Neural cell (in vitro differentiated cells): ENCODE results near the gene CD58. TPM values are rescaled to one million over a fixed set of nuclear protein-coding genes. Genes with fewer than 3 reads are reported as not detected.

ENCODE experiments used
- H2AFZ ChIP-seq: fragments of 200-600, 300-800 bp; sonication (generic), shearing (Covaris generic); 2 replicates; pipeline ENCODE4 v1.6.0; 2014; ENCODE audit warnings: low read depth, mild to moderate bottlenecking, antibody characterized with exemption, low read length, moderate library complexity
- H3F3A ChIP-seq: fragments of 200-600 bp; shearing (Covaris generic); 2 replicates; pipeline ENCODE4 v1.6.1; 2016; ENCODE audit warnings: mild to moderate bottlenecking, moderate library complexity, mixed read lengths, antibody characterized with exemption, low read length; ENCODE audit not compliant: insufficient read depth, poor library complexity, severe bottlenecking
- H3K27ac ChIP-seq: fragments of 200-600, 300-800 bp; sonication (generic), shearing (Covaris generic); 2 replicates; pipeline ENCODE4 v1.5.1; 2014; ENCODE audit warnings: mild to moderate bottlenecking, low read length, moderate library complexity
- H3K27me3 ChIP-seq: fragments of 300-800, 200-600 bp; sonication (generic), shearing (Covaris generic); 2 replicates; pipeline ENCODE4 v1.6.0; 2014; ENCODE audit warnings: mild to moderate bottlenecking, low read depth, low read length, moderate library complexity; ENCODE audit not compliant: insufficient read depth
- H3K36me3 ChIP-seq: fragments of 300-800, 200-600 bp; sonication (generic), shearing (Covaris generic); 2 replicates; pipeline ENCODE4 v1.5.1; 2014; ENCODE audit warnings: mild to moderate bottlenecking, antibody characterized with exemption, low read length, moderate library complexity; ENCODE audit not compliant: insufficient read depth
- H3K4me2 ChIP-seq: fragments of 300-800, 200-600 bp; sonication (generic), shearing (Covaris generic); 2 replicates; pipeline ENCODE4 v1.6.0; 2014; ENCODE audit warnings: mild to moderate bottlenecking, low read length
- H3K4me3 ChIP-seq: fragments of 300-800, 200-600 bp; sonication (generic), shearing (Covaris generic); 2 replicates; pipeline ENCODE4 v1.5.1; 2014; ENCODE audit warnings: mild to moderate bottlenecking, low read length, moderate library complexity
- H3K79me2 ChIP-seq: fragments of 200-600 bp; shearing (Covaris generic); replicated peaks from 2 replicates; pipeline ENCODE4 v1.6.0; 2014; ENCODE audit warnings: mild to moderate bottlenecking, low read length, moderate library complexity; ENCODE audit not compliant: insufficient read depth
- H3K9ac ChIP-seq: fragments of 300-800, 200-600 bp; sonication (generic), shearing (Covaris generic); 2 replicates; pipeline ENCODE4 v1.6.1; 2016; ENCODE audit warnings: mild to moderate bottlenecking, low read length, mixed read lengths
- H3K9me2 ChIP-seq: fragments of 200-600 bp; shearing (Covaris generic); 2 replicates; pipeline ENCODE4 v1.6.1; 2016; ENCODE audit warnings: mild to moderate bottlenecking, low read length, mixed read lengths; ENCODE audit not compliant: insufficient read depth
- H3K9me3 ChIP-seq: fragments of 200-600, 300-800 bp; sonication (generic), shearing (Covaris generic); 2 replicates; pipeline ENCODE4 v1.6.1; 2016; ENCODE audit warnings: mild to moderate bottlenecking, mixed run types, low read length, moderate library complexity, mixed read lengths
- H4K20me1 ChIP-seq: fragments of 200-600 bp; shearing (Covaris generic); 2 replicates; pipeline ENCODE4 v1.6.1; 2016; ENCODE audit warnings: mild to moderate bottlenecking, mixed run types; ENCODE audit not compliant: insufficient read depth
- CTCF ChIP-seq: fragments of 450-650 bp; IDR thresholded peaks from 2 replicates; pipeline ENCODE4 v1.5.1; 2014; ENCODE audit warnings: antibody characterized with exemption, mild to moderate bottlenecking, moderate library complexity; ENCODE audit not compliant: poor library complexity, severe bottlenecking
- EP300 ChIP-seq: fragments of 450-650 bp; conservative IDR thresholded peaks from 2 replicates; pipeline ENCODE4 v1.6.1; 2014; ENCODE audit warnings: antibody characterized with exemption, mild to moderate bottlenecking, moderate library complexity; ENCODE audit not compliant: poor library complexity, severe bottlenecking
- EZH2 ChIP-seq: fragments of 200-600, 300-800 bp; shearing (Covaris generic), sonication (generic); IDR thresholded peaks from 2 replicates; pipeline ENCODE4 v1.6.1; 2014; ENCODE audit warnings: antibody characterized with exemption, low read length, borderline replicate concordance, mild to moderate bottlenecking; ENCODE audit not compliant: insufficient read depth, poor library complexity, severe bottlenecking
- MXI1 ChIP-seq: fragments of 450-650 bp; conservative IDR thresholded peaks from 2 replicates; pipeline ENCODE4 v1.6.1; 2014; ENCODE audit warnings: antibody characterized with exemption, mild to moderate bottlenecking; ENCODE audit not compliant: poor library complexity, severe bottlenecking
- POLR2AphosphoS5 ChIP-seq: IDR thresholded peaks from 2 replicates; pipeline ENCODE4 v1.6.1; 2012
- RAD21 ChIP-seq: fragments of 450-650 bp; conservative IDR thresholded peaks from 2 replicates; pipeline ENCODE4 v1.6.1; 2014; ENCODE audit warnings: antibody characterized with exemption, mild to moderate bottlenecking, moderate library complexity
- REST ChIP-seq: IDR thresholded peaks from 2 replicates; pipeline ENCODE4 v1.6.1; 2012; ENCODE audit warnings: borderline replicate concordance
- SMC3 ChIP-seq: fragments of 450-650 bp; conservative IDR thresholded peaks from 2 replicates; pipeline ENCODE4 v1.6.1; 2014; ENCODE audit warnings: antibody characterized with exemption, mild to moderate bottlenecking, moderate library complexity; ENCODE audit not compliant: poor library complexity
- TAF1 ChIP-seq: IDR thresholded peaks from 2 replicates; pipeline ENCODE4 v1.6.1; 2012; ENCODE audit warnings: low read depth
- polyA plus RNA-seq: library from polyadenylated mRNA; depleted of rRNA; stranded (reverse); fragments of >200 nt; gene quantifications from 2 replicates; pipeline ENCODE4 v1.2.3, GENCODE V29; 2014

Gene CD58
- polyA plus RNA-seq, 1 donor from 2014 or later = 1.8 TPM

GRCh38 chr1:116476321-116476720 is 94.5 kb downstream of the CD58 start:
- Histone ChIP-seq H3K4me3 (no peak overlapping the region), H3K79me2 (no peaks in the 10 kb centered on the region), H2AFZ (no peak overlapping the region), H3K36me3 (no peaks in the 10 kb centered on the region), H3K9ac (no peak overlapping the region), H3K9me3 (no peaks in the 10 kb centered on the region), H3K4me2 (no peak overlapping the region), H3K9me2 (no peaks in the 10 kb centered on the region), H4K20me1 (no peaks in the 10 kb centered on the region), H3K27ac (no peak overlapping the region), H3F3A (no peaks in the 10 kb centered on the region), H3K27me3 (no peaks in the 10 kb centered on the region)
- no peak for TF ChIP-seq EZH2

- H3K9me2 ChIP-seq = no peaks in the 10 kb centered on the region
- H3K4me3 ChIP-seq = no peak overlapping the region
- TF ChIP-seq REST (no peak), POLR2AphosphoS5 (no peak), EP300 (no peak), CTCF (no peak), TAF1 (no peak), MXI1 (no peak), EZH2 (no peak), RAD21 (no peak), SMC3 (no peak)
- H3K27ac ChIP-seq = no peak overlapping the region
- H3K36me3 ChIP-seq = no peaks in the 10 kb centered on the region
- H3K4me2 ChIP-seq = no peak overlapping the region
- H3K9me3 ChIP-seq = no peaks in the 10 kb centered on the region
- H3K9ac ChIP-seq = no peak overlapping the region
- H4K20me1 ChIP-seq = no peaks in the 10 kb centered on the region
- H3F3A ChIP-seq = no peaks in the 10 kb centered on the region
- H2AFZ ChIP-seq = no peak overlapping the region
- no peaks in the 10 kb centered on the region for H3K27me3 ChIP-seq
- no peaks in the 10 kb centered on the region for H3K79me2 ChIP-seq
These were observed 95.0 kb downstream of the CD58 start for GRCh38 chr1:116475850-116476218.
